NAMALWA (cell line): ENCODE data around the gene RAB3IL1.

ENCODE experiments used
- DNase-seq: peaks from one replicate; pipeline ENCODE4 v3.0.0-alpha.2; 2015; ENCODE audit warnings: low spot score

RAB3IL1 gene

GRCh38 chr11:61866231-61866957, 51.0 kb downstream of the RAB3IL1 start:
- DNase-seq: no peak

- DNase-seq: no peak
Observed at GRCh38 chr11:61864814-61865775, 52.3 kb downstream of the RAB3IL1 start.

- no peak for DNase-seq
Observed at GRCh38 chr11:61863548-61864081, 53.8 kb downstream of the RAB3IL1 start.

- no peak for DNase-seq
Observed at GRCh38 chr11:61862714-61863547, 54.4 kb downstream of the RAB3IL1 start.

GRCh38 chr11:61861634-61862033, 55.7 kb downstream of the RAB3IL1 start:
- DNase-seq: no peak

- no peak for DNase-seq
Observed at GRCh38 chr11:61860054-61860903, 57.1 kb downstream of the RAB3IL1 start.

- DNase-seq: no peak
Observed at GRCh38 chr11:61855939-61856680, 61.3 kb downstream of the RAB3IL1 start.

- DNase-seq: no peak
Observed at GRCh38 chr11:61854966-61855714, 62.2 kb downstream of the RAB3IL1 start.

- no peak for DNase-seq
Observed at GRCh38 chr11:61854206-61854895, 63.0 kb downstream of the RAB3IL1 start.

- DNase-seq: no peak
Observed at GRCh38 chr11:61853698-61854169, 63.6 kb downstream of the RAB3IL1 start.

- DNase-seq: no peak
Observed at GRCh38 chr11:61851900-61852295, 65.5 kb downstream of the RAB3IL1 start.

- DNase-seq: no peak
Observed at GRCh38 chr11:61851113-61851899, 66.1 kb downstream of the RAB3IL1 start.

- no peak for DNase-seq
Observed at GRCh38 chr11:61850687-61851086, 66.7 kb downstream of the RAB3IL1 start.

- no peak for DNase-seq
Observed at GRCh38 chr11:61848631-61849030, 68.7 kb downstream of the RAB3IL1 start.

GRCh38 chr11:61847914-61848581, 69.3 kb downstream of the RAB3IL1 start:
- no peak for DNase-seq
